SKM-1 treated with dmso at 0.1 percent for 144 hours (cell line): Measurements from ENCODE around the gene RTP1.
A peak's percentile ranks its signal among the peaks of the same experiment; 100 is the strongest.
"Not testable (repeated sequence)": the region's sequence is repeated elsewhere in the genome, so short reads cannot be mapped to it uniquely, and the experiment has no call there.

Source experiments
- DNase-seq: peaks from one replicate; lab custom pipeline; 2025; ENCODE audit not compliant: unreplicated experiment; lab: John Stamatoyannopoulos, UW

RTP1 gene

DNA sequence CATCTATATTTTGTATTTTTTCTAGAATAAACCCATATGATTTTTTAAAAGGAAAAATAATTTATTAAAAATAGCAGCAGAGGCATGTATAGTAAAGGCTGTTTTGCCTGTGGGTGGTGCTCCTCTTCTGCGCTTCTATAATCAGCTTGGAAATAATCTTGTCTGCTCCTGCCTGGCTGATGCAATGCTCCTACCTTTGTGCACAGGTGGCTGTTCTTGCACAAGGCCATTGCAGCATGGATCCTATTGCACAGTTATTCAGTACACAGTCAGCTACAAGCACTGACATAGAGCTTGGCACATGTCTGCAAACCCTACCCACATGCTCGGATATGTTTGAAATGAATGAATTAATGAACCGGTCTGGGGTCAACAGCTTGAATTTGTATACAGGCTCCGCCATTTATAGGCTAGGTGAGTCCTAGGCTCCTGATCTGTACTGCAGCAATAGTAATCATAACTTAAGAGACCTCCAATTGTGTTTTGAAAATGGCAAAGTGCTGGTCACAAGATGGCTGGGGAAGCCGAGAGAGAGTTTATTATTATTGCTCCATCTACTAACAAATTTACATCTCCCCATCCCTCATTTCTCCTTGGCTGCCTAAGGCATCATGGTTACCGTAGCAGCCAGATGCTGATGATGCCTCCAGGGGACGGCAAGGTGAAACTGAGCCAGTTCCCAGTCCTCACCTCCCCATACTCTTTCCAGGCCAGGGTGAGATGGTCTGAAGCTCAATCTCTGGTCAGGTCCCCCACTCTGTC, 532 bp upstream of the RTP1 start:
- DNase-seq = no peak

DNA sequence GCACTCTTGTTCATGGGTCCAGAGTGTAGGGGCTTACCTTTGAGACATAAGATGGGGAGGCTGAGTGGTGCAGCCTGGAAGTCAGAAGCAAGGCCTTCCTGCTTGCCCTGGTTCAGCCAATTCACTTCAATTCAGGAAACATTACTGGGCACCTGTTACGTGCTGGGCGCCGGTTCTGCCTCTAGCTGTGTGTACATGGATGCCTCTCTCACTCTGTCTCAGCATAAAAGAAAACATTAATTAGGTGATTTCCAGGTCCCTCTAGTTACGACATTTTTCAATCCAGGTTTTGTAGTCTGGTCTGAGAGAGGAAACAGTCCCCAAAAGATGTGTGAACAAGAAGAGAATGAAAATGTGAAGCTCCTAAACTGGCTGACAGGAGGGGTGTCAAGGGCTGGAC, 1.2 kb downstream of the RTP1 start:
- no peak for DNase-seq

DNA sequence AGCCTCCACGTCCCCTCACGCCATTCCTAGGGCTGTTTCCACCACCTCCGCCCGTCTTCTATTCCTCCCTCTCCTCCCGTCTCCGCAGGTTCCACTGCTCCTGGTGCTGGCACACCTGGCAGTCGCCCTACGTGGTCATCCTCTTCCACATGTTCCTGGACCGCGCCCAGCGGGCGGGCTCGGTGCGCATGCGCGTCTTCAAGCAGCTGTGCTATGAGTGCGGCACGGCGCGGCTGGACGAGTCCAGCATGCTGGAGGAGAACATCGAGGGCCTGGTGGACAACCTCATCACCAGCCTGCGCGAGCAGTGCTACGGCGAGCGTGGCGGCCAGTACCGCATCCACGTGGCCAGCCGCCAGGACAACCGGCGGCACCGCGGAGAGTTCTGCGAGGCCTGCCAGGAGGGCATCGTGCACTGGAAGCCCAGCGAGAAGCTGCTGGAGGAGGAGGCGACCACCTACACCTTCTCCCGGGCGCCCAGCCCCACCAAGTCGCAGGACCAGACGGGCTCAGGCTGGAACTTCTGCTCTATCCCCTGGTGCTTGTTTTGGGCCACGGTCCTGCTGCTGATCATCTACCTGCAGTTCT, 2.3 kb downstream of the RTP1 start:
- not testable (repeated sequence) for DNase-seq

DNA sequence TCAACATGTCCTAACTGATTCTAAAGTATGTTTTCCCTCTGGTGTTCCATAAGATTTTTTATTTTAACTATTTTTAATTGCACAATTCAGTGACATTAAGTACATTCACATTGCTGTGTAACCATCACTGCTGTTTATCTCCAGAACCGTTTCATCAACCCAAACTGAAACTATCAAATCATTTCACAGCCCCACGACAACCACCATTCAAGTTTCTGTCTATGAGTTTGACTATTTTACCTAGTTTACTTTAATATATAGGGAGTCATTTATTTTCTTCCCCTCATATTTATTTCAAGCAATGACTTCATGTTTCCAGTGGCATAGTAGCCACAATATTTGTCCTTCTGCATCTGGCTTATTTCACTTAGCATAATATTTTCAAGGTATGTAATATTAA, 8.4 kb downstream of the RTP1 start:
- no peak for DNase-seq

DNA sequence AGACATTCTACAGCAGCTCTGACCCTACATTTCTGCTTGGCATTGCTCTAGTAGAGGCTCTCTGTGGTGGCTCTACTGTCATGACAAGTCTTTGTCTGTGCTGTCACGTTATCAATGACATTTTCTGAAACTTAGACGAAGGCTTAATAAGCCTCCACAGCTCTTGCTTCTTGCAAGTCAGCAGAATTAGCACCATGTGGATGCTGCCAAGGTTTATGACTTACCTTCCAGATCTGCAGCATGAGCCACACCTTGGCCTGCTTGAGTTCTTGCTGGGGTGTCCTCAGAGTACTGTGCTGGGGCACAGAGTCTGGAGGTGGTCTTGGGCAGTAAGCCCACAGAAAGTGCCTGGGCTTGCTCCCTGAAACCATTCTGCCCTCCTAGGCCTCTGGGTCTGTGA, 9.8 kb downstream of the RTP1 start:
- no peak for DNase-seq

DNA sequence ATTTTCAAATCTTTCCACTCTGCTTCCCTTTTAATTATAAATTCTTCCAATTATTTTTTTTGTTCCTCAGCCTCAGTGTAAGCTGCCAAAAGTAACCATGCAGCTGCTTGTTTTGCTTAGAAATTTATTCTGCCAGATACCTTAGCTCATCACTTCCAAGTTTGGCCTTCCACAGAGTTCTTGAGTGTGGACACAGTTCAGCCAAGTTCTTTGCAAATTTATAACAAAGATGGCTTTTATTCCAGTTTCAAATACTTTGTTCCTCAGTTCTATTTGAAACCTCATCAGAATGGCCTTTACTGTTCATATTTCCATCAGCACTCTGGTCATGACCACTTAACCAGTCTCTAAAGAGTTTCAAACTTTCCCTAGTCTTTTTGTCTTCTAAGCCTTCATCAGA, 10.3 kb downstream of the RTP1 start:
- DNase-seq = no peak

DNA sequence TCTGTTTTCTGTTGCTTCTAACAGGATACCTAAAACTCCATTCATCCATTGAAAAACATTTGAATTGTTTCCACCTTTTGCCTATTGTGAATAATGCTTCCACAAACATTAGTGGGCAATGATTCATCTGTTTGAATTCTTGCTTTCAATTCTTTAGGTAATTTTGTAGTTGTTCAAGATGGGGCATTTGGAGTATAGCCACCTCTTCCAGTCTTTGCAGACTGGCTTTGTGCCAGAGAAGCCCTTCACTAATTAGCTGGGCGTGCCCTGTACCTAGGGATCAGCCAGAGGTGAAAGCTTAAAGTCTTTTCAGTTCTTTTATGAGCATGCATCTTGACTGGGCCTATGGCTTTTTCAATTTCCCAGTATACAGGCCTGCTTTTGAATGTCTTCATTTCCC, 10.9 kb downstream of the RTP1 start:
- no peak for DNase-seq

DNA sequence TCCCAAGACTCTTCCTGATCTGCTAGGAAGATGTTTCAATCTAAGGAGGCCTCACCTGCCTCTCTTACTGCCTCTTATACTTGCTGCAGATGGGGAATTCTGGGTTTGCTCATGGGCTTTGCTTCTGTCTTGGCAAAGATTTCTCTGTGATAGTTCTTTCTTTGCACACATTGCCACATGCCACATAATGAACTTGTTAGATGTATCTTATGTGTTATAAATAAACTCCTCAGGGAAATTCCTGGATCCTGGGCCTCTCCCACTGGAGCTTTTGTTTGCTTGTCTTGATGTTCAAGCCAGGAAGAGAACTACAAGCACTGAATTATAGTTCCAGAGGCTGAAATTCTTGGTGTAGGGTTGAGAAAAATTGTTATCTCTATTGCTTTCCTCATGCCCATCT, 12.2 kb downstream of the RTP1 start:
- no peak for DNase-seq

DNA sequence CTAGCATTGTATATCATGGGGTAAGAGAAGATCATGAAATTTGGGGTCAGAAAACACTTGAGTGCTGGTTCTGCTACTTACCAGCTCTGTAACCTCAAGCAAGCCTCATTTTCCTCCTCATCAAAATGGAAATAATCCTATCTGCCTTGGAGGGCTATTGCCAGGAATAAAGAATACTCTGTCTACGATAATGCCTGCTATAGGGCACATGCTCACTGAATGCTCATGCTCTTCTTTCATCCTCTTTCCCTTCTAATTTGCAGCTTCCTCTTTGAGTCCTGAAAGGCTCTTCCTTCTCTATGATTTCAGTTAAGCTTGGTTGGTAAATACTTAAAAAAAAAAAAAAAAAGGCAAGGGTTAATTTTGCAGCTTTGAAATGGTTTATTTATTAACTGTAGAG, 12.8 kb downstream of the RTP1 start:
- DNase-seq = peak; percentile 5

DNA sequence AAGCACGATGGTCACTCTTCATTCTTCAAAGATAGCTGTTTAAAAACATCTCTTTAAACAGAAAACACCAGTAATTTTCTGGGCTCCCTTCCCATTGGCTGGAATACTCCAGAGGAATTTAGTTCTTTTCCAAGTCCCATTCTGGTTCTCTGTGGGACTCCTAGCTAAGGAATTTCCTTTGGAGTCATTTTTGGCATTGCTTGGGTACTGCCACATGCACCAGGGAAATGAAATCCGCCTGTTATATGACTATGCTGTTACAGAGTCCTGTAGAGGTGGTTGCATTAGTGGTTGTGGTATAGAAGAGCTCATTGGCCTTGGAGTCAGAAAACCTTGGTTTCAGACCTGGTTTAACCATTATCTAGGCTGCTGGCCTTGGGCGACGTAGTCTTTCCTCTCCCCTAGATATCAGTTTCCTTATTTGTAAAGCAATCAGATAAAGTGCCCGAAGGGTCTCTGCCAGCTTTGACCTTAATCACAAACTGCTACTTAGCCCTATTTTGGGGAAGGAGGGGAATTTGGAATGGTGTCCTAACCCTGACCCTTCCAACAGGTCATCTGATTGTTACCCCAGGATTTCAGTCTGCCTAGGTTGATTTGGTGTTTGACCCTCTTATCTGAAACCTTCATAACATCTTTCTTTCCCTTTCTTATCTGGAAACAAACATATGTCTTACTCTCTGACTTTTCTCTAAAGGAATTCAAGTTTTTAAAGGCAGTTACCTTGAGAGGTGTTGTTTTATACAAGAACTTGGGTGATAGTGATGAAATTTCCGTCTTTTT, 13.4 kb downstream of the RTP1 start:
- no peak for DNase-seq

DNA sequence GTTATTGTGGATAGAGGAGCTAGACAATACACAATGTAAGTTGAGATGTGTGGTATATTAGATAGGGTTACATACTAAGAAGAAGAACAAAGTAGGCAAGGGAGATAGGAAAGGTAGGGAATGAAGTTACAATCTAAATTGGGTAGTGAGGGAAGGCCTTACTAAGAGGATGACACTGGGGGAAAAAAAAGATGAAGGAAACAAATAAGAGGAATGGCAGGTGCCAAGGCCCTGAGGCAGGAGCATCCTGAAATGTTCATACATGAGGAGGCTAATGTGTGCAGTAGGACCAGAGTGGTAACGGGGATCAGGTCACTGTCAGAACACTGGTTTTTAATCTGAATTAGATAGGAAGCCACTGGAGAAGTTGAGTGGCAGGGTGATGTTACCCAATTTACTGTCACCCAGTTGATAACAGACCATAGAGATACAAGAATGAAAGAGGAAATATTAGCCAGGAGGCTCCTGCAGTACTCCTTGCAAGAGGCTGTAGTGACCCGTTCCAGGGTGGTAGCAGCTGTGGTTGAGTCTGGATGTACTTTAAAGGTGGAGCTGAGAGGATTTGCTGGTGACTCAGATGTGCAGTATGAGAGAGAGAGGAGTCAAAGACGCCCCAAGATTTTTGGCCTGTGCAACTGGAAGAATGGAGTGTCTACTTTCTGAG, 14.4 kb downstream of the RTP1 start:
- no peak for DNase-seq

DNA sequence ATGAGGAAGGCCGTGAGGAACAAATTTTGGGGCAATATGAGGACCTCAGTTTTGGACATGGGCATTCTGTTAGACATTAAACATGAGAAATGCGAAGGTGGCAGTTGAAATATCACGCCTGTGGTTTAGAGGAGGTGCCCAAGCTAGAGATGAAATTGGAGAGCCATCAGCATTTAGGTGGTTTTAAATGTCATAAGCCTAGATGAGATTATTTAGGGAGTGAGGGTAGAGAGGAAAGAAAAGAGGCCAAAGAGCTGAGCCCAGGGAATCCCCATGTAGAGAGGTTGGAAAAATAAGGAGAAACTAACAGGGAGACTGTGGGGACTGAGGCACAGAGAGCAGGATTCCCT, 14.9 kb downstream of the RTP1 start:
- DNase-seq = no peak

DNA sequence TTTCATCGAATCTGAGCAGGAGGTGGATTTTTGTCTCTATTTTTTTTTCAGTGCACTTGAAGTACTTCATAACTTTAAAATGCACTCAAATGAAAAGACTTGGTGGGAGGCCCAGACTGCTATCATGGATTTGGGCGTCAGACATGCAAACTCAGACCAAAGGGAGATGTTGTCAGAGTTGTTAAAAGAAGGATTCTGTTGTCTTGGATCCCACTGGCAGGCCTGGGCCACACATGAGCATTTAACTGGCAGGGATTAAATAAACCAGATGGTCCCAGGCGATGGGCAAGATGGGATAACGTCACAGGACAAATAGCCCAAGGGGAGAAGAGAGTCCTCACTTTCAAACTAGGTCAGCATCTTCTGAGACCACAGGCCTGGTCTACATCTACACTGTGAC, 15.4 kb downstream of the RTP1 start:
- DNase-seq = no peak

DNA sequence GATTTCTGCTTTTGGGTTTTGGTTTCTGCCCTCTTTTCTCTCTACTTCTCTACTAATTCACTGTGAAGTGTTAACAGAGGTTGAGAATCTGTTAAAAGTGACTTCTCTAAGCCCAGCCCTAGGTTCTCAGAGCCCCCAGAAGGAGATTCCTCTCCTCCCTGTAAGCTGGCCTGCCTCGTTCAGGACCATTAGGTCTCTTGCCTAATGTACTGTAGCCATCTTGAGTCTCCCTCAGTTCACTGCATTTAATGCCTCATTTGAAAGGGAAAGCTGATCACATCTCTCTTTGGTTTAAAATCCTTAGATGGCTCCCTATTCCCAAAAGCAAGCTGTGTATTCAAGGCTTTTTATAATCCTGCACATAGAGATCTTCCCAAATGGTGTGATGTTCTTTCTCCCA, 16.3 kb downstream of the RTP1 start:
- no peak for DNase-seq

DNA sequence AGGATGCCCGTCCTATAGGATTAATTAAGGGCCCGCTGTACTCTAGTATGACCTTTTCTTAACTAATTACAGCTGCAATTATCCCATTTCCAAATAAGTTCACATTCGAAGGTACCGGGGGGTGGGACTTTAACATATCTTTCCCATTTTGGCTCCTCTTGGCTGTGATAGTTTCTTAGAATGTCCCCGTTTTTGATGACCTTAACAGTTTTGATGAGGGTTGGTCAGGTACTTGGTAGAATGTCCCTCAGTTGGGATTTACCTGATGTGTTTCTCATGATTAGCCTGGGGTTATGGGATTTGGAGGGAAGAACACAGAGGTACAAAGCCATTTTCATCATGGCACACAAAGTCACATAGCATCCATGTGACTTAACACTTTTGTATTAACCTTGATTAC, 18.2 kb downstream of the RTP1 start:
- DNase-seq = no peak

DNA sequence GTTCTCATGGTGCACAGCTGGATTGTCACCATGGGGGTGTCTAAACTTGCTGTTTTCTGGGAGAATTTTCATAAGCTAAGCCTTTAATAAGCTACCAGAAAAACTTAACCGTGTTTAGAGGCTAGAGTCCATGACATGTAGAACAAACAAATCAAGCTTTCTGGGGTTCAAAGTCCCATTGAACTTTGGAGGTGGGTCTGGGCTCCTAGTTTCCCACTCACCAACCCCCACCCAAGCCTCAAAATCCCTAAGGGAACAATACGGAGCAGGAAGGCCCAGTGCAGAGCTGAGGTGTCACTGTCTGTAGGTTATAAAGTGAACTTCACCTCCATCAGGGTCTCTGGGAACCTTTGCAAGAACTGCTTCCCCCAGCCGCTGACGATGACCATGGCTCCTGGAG, 25.5 kb downstream of the RTP1 start:
- DNase-seq = no peak

DNA sequence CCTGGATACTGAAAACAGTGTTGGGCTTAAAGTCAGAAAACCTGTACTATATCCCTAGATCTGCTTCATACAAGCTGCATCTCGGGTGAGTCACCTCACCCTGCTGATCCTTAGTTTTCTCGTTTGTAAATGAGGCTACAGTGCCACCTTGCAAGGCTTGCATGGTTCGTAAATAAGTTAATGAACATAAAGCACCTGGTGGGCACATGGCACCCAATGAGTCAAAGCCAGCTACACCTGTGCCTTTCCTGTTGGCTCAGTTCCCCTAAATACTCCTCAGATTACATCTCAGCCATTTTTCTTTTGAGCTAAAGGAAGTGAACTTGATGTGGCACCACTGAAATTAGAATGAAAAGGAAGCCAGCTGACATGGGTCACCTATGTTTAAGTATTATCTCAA, 26.5 kb downstream of the RTP1 start:
- DNase-seq = no peak

DNA sequence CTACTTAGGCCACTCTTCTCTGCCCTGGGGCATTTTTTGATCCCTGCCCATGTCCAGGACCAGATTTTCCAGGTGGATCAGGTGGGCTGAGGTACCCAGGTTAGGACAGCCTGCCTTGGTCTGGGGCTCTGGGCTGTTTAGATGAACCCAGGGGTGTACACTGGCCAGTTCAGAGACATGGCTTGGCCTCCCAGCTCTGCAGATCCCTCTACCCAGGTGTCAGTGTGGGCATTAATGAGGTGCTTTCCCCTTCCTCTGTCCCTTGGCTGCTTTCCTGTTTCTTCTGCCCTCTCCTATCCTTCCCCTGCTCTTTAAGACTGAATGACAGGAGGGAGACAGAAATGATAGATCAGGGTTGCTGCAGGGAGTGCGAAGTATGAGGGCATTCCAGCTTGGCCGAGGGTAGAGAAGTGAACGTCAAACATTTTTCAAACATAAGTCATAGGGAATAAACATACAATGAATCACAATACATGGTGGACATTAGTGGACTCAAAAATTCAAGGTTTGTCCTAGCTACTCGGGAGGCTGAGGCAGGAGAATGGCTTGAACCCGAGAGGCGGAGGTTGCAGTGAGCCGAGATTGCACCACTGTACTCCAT, 30.5 kb downstream of the RTP1 start:
- DNase-seq = no peak

DNA sequence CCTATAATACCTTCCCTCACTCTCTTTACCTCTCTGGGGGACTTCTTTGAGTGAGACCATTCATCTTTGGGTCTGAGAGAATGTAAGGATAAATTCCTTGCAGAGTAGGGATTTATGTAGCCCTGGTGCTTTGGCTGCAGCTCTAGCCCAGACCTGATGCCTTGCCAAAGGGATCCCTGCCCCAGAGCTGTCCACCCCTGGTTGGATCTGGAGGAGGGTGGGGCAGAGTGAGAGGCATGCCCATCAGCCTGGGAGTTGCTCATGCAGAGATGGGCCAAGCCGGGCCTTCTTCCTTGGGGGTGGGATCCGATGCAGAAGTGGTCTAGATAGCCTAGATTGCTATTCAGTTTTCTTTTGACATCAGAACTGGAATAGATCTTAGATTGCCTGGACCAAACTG, 31.5 kb downstream of the RTP1 start:
- DNase-seq = no peak

DNA sequence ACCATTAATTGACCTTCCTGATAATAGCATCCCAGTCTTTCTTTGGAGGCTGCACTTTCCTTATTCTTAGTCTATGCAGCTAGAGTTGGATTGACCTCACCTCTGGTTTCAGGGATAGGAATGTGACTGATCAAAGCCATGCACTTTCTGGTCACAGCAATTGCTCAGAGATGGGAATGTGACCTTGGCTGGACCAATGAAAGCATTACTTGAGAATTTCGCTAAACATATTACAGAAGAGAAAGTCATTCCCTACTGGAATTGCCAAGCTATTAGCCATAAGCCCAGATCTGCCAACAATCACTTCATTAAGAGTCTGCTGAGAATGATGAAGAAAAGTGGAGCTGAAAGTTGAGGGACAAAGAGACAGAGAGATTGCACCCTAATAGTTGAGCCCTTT, 32.7 kb downstream of the RTP1 start:
- DNase-seq = no peak

DNA sequence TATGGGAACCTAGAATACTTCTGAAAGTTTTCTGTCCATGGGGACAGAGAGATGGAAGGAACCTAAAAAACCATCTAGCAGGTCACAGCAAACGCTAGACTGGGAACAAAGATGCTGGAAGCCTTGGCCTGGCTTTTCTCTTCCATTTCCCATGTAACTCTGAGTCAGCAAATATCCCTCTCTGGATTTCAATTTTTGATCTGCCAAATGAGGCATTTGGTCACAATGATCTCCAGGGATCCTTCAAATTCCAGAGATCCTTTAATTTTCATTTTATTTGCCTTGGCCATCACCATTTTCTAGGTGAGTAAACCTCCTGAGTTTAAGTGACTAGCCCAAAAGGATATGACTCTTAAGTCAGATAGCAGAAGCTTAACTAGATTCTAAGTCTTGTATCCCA, 39.7 kb downstream of the RTP1 start:
- no peak for DNase-seq

DNA sequence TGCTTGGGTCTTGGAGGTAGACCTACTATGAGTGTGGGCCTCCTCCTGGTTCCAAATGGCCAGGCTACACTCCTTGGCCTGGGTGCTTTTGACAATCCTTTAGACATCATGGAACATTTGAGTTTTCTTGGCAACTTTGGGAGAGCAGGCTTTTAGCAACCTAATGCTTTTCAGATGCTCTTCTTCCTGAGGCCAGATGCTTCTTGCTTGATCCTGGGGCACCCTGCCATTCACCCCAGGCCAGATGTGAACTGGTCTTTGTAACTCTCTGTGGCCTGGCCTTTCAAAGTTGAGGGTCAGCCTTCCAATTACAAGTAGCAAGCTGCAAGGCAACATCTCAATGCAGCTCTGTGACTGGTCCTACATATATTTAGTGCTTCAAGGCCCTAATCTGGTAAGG, 40.5 kb downstream of the RTP1 start:
- DNase-seq = no peak
